HG02798 (cell line): Measurements from ENCODE around the gene RENBP.

Source experiments
- ATAC-seq: cut with Tn5 transposase; IDR thresholded peaks from one replicate; pipeline ENCODE4 v1.9.1; 2021; ENCODE audit warnings: mild to moderate bottlenecking; ENCODE audit not compliant: unreplicated experiment, poor library complexity

RENBP gene

GRCh38 chrX:153971450-153972367 is 27.3 kb upstream of the RENBP start, which contains the start of gene HCFC1:
Gene HCFC1, minus strand, starts transcription at chrX:153971818. Its CDS starts 978 bp downstream, at chrX:153970840.
- peak; percentile 45 for ATAC-seq

GRCh38 chrX:153971124-153971449 is 26.6 kb upstream of the RENBP start:
- peak; percentile 45 for ATAC-seq

GRCh38 chrX:153970357-153971123 is 26.1 kb upstream of the RENBP start:
- peak; percentile 0 for ATAC-seq

- no peak for ATAC-seq
These were observed 25.5 kb upstream of the RENBP start for GRCh38 chrX:153969904-153970356.

- no peak for ATAC-seq
These were observed 24.9 kb upstream of the RENBP start for GRCh38 chrX:153969125-153969903.

GRCh38 chrX:153968754-153969124 is 24.3 kb upstream of the RENBP start:
- no peak for ATAC-seq

- ATAC-seq: no peak
These were observed 23.8 kb upstream of the RENBP start for GRCh38 chrX:153968255-153968654.

- no peak for ATAC-seq
These were observed 23.2 kb upstream of the RENBP start for GRCh38 chrX:153967536-153968224.

- no peak for ATAC-seq
These were observed 22.5 kb upstream of the RENBP start for GRCh38 chrX:153966841-153967535.

GRCh38 chrX:153966283-153966688 is 21.8 kb upstream of the RENBP start:
- ATAC-seq: no peak

GRCh38 chrX:153965406-153965805 is 21.0 kb upstream of the RENBP start:
- ATAC-seq: no peak

- no peak for ATAC-seq
These were observed 19.7 kb upstream of the RENBP start for GRCh38 chrX:153964105-153964504.

GRCh38 chrX:153963546-153963945 is 19.1 kb upstream of the RENBP start:
- ATAC-seq: no peak

GRCh38 chrX:153961292-153961691 is 16.8 kb upstream of the RENBP start:
- ATAC-seq: no peak

- ATAC-seq: no peak
These were observed 16.3 kb upstream of the RENBP start for GRCh38 chrX:153960786-153961185.

- no peak for ATAC-seq
These were observed 15.6 kb upstream of the RENBP start for GRCh38 chrX:153960077-153960476.

- no peak for ATAC-seq
These were observed 15.2 kb upstream of the RENBP start for GRCh38 chrX:153959649-153960048.

- no peak for ATAC-seq
These were observed 14.2 kb upstream of the RENBP start for GRCh38 chrX:153958605-153959004.

- no peak for ATAC-seq
These were observed 12.8 kb upstream of the RENBP start for GRCh38 chrX:153957224-153957623.
